HFFc6 (cell line): ENCODE data around the gene SIGLEC9. TPM values are rescaled to one million over a fixed set of nuclear protein-coding genes. Genes with fewer than 3 reads are reported as not detected.

Source experiments
- DNase-seq: peaks from one replicate; pipeline ENCODE4 v3.0.0-alpha.2; 2018
- H3K27ac Mint-ChIP-seq: 2 replicates; pipeline ENCODE4 v1.8.0; 2020; ENCODE audit warnings: mild to moderate bottlenecking, mixed read lengths
- H3K27me3 Mint-ChIP-seq: 2 replicates; pipeline ENCODE4 v1.8.0; 2021; ENCODE audit warnings: mild to moderate bottlenecking, moderate library complexity, mixed read lengths; ENCODE audit not compliant: insufficient read depth
- H3K36me3 Mint-ChIP-seq: 2 replicates; pipeline ENCODE4 v1.8.0; 2021; ENCODE audit warnings: low read depth, mixed read lengths
- H3K4me1 Mint-ChIP-seq: 2 replicates; pipeline ENCODE4 v1.8.0; 2020; ENCODE audit warnings: low read depth, mixed read lengths
- H3K4me3 Mint-ChIP-seq: 2 replicates; pipeline ENCODE4 v1.8.0; 2020; ENCODE audit warnings: mild to moderate bottlenecking, moderate library complexity, mixed read lengths
- H3K9me3 Mint-ChIP-seq: 2 replicates; pipeline ENCODE4 v1.8.0; 2020; ENCODE audit warnings: mild to moderate bottlenecking, mixed read lengths
- total RNA-seq, 6 experiments: library from RNA; stranded (reverse); fragmentation: NEBNext Ultra II Directional; extraction: Animal tissue kit (Norgen Biotek cat#: 25700); gene quantifications; 2 replicates in 1 of 6; 3 replicates in 5 of 6; pipeline ENCODE4 v1.2.3, GENCODE V29; 2021
- TF ChIP-seq, protein P1 (sequence below): fragments of 200-600 bp; sonication (generic); IDR thresholded peaks from 2 replicates; pipeline ENCODE4 v1.5.0; 2021; ENCODE audit warnings: antibody characterized with exemption, mild to moderate bottlenecking

SIGLEC9 gene
- total RNA-seq, 6 experiments from 2014 or later = not detected

DNA sequence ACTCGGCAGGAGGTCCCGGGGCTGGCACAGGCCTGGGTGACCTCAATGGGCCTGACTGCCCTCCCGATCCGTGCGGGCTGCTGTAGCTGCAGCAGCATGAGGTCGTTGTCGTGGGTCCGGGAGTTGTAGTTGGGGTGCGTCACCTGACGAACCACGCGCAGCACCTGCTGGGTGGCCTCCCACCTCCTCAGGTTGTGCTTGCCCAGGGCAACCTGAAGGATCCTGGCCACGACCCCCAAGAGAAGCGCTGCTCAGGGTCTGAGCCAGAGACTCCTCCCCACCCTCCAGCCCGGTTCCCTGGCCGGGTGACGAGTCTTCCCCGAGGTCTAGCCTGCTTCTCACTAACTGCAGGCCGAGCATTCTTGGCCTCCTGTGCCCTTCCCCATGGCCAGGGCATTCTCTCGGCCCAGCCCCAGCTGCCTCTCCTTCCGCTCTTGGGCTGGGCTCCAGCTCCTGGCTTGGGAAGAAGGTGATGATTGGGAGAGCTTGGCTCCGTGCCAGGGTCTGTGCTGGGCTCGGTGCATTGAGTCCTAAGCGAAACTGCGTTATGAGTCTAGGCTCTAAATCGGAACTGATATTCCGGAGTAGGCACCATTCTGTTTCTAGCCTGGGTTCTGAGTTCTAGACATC is 45.1 kb upstream of the SIGLEC9 start:
- Mint-ChIP-seq H3K4me1 (no peaks in the 10 kb centered on the region), H3K4me3 (no peak overlapping the region), H3K27me3 (peaks cover 6% of the 10 kb centered on the region), H3K27ac (no peak overlapping the region), H3K9me3 (peaks cover 6% of the 10 kb centered on the region; the same call in 1 of the 2 replicates), H3K36me3 (no peaks in the 10 kb centered on the region)
- no peak for DNase-seq
- TF ChIP-seq, protein P1, sequence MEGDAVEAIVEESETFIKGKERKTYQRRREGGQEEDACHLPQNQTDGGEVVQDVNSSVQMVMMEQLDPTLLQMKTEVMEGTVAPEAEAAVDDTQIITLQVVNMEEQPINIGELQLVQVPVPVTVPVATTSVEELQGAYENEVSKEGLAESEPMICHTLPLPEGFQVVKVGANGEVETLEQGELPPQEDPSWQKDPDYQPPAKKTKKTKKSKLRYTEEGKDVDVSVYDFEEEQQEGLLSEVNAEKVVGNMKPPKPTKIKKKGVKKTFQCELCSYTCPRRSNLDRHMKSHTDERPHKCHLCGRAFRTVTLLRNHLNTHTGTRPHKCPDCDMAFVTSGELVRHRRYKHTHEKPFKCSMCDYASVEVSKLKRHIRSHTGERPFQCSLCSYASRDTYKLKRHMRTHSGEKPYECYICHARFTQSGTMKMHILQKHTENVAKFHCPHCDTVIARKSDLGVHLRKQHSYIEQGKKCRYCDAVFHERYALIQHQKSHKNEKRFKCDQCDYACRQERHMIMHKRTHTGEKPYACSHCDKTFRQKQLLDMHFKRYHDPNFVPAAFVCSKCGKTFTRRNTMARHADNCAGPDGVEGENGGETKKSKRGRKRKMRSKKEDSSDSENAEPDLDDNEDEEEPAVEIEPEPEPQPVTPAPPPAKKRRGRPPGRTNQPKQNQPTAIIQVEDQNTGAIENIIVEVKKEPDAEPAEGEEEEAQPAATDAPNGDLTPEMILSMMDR = no peak

DNA sequence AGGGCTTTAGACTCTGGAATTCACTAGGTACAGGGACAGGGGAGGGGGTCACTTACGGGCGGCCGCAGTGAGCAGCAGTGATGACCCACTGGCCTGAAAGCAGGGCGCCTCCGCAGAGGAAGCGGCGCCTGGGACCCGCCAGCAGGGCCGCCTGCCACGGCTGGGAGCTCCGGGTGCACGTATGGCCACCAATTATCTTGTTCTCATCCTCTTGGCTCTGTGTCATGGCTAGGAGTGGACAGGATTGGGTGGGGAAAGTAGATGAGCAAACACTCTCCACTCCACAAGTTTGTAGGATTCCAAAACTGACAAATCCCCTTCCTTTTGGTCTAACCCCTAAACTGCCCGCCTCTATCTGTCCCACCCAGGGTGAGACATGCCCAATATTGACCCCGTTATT is 43.2 kb upstream of the SIGLEC9 start:
- TF ChIP-seq, protein P1 = no peak
- Mint-ChIP-seq H3K4me1 (no peaks in the 10 kb centered on the region), H3K4me3 (no peak overlapping the region), H3K9me3 (peaks cover 6% of the 10 kb centered on the region; the same call in 1 of the 2 replicates), H3K27me3 (peaks cover 6% of the 10 kb centered on the region), H3K36me3 (no peaks in the 10 kb centered on the region), H3K27ac (no peak overlapping the region)
- DNase-seq = no peak

DNA sequence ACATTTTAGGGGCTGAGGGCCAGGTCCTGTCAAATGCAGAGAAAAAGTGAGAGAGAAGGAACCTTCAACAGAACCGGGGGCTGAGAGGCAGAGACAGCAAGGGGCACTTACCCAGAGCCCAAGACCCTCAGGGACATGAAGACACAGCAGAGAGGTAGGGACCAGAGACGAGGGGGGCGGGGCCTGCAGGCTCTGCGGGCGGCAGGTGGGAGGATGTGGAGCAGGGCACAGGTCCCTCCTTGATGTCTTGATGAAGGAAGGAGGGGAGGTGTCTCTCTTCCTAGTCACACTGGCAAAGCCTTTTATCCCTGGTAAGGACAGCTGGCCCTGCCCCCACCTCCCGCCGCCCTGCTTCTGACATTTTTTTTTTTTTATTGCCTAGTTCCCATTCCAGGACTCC is 42.1 kb upstream of the SIGLEC9 start, which contains the start of gene KLK14:
Gene KLK14 (minus strand): TSS at position 277 of the 400 bp plus-strand sequence. CDS start 273 bp downstream, at position 4.
- Mint-ChIP-seq H3K4me3 (no peak within 1 kb of the TSS), H3K4me1 (no peaks in the 10 kb centered on the region), H3K27ac (no peak within 1 kb of the TSS), H3K9me3 (peaks cover 6% of the 10 kb centered on the region; the same call in 1 of the 2 replicates), H3K36me3 (no peaks in the 10 kb centered on the region), H3K27me3 (peaks cover 6% of the 10 kb centered on the region)
- no peak for DNase-seq
- TF ChIP-seq, protein P1 = no peak

GRCh38 chr19:51083181-51083580 is 41.5 kb upstream of the SIGLEC9 start:
- H3K27ac Mint-ChIP-seq = no peak overlapping the region
- H3K36me3 Mint-ChIP-seq = no peaks in the 10 kb centered on the region
- TF ChIP-seq, protein P1 = no peak
- no peaks in the 10 kb centered on the region for H3K4me1 Mint-ChIP-seq
- peaks cover 6% of the 10 kb centered on the region for H3K27me3 Mint-ChIP-seq
- H3K4me3 Mint-ChIP-seq = no peak overlapping the region
- peaks cover 6% of the 10 kb centered on the region; the same call in 1 of the 2 replicates for H3K9me3 Mint-ChIP-seq
- no peak for DNase-seq

GRCh38 chr19:51083783-51084182 is 40.9 kb upstream of the SIGLEC9 start:
- TF ChIP-seq, protein P1 = no peak
- H3K27ac Mint-ChIP-seq = no peak overlapping the region
- peaks cover under 1% of the 10 kb centered on the region; the same call in 1 of the 2 replicates for H3K9me3 Mint-ChIP-seq
- no peaks in the 10 kb centered on the region for H3K4me1 Mint-ChIP-seq
- H3K27me3 Mint-ChIP-seq = peaks cover 5% of the 10 kb centered on the region
- no peaks in the 10 kb centered on the region for H3K36me3 Mint-ChIP-seq
- no peak for DNase-seq
- H3K4me3 Mint-ChIP-seq = no peak overlapping the region
